ENCODE results near the gene NLGN1.

DNA sequence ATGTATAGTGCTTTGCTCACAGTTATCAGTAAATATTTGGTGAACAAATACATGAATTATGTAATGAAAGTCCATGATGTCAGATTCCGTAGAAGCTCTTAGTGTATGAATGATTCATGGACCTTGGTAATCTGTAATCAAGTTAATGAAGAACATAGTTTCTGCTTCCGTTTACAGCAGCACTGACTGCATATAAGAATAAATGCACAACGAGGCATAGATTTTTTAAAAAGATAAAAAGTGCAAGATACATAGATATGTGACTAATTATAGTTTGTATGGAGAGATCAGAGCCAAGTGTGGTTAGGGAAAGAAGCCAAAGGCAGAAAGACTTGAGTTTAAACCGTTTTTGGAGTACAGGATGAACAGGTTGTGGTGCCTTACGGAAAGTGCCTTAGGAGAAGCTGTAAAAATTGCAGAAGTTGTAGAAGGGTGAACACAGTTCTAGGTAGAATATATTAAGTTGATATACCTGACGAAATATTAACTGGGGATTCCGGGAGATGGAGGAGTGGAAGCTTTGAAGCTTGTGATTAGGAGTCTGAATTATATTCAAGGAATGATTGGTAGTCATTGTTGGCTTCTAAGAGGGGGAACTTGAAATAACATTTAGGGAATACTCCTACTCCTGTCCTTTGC is 293.1 kb downstream of the NLGN1 start:
- TF ChIP-seq ISL1 (CRISPR knock-in tag; IDR thresholded peaks at IDR 0.05): peak; percentile 55
- no peak for TF ChIP-seq ZNF8 (CRISPR knock-in tag; IDR thresholded peaks at IDR 0.05)
- no peak for TF ChIP-seq ZC3H10 (CRISPR knock-in tag; IDR thresholded peaks at IDR 0.05)
- no peak for TF ChIP-seq PPARA (CRISPR knock-in tag; IDR thresholded peaks at IDR 0.05; ENCODE audit: borderline replicate concordance)
- no peak for TF ChIP-seq ZNF70 (CRISPR knock-in tag; IDR thresholded peaks at IDR 0.05)
- no peak for TF ChIP-seq TCF4 (CRISPR knock-in tag; IDR thresholded peaks at IDR 0.05; ENCODE audit: borderline replicate concordance)
- TF ChIP-seq, protein P1, sequence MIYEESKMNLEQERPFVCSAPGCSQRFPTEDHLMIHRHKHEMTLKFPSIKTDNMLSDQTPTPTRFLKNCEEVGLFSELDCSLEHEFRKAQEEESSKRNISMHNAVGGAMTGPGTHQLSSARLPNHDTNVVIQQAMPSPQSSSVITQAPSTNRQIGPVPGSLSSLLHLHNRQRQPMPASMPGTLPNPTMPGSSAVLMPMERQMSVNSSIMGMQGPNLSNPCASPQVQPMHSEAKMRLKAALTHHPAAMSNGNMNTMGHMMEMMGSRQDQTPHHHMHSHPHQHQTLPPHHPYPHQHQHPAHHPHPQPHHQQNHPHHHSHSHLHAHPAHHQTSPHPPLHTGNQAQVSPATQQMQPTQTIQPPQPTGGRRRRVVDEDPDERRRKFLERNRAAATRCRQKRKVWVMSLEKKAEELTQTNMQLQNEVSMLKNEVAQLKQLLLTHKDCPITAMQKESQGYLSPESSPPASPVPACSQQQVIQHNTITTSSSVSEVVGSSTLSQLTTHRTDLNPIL (CRISPR knock-in tag; IDR thresholded peaks at IDR 0.05; ENCODE audit: low read depth): no peak
- no peak for TF ChIP-seq ZFP3 (CRISPR knock-in tag; IDR thresholded peaks at IDR 0.05)
- no peak for TF ChIP-seq CSDC2 (CRISPR knock-in tag; IDR thresholded peaks at IDR 0.05)
- TF ChIP-seq RARB (CRISPR knock-in tag; IDR thresholded peaks at IDR 0.05): no peak
- no peak for TF ChIP-seq BACH2 (CRISPR knock-in tag; IDR thresholded peaks at IDR 0.05; ENCODE audit: borderline replicate concordance)
- TF ChIP-seq ZFP30 (CRISPR knock-in tag; IDR thresholded peaks at IDR 0.05): no peak

Measured in SK-N-SH treated with all-trans-retinoic acid at 6 μM for 48 hours (cell line).